ENCODE measurements around the gene HMOX2. TPM values are rescaled to one million over a fixed set of nuclear protein-coding genes. Genes with fewer than 3 reads are reported as not detected.
A peak's percentile ranks its signal among the peaks of the same experiment; 100 is the strongest.

HMOX2 gene
- total RNA-seq, 6 donors from 2014 or later: 22.0 to 93.9 (median 53.8) TPM

DNA sequence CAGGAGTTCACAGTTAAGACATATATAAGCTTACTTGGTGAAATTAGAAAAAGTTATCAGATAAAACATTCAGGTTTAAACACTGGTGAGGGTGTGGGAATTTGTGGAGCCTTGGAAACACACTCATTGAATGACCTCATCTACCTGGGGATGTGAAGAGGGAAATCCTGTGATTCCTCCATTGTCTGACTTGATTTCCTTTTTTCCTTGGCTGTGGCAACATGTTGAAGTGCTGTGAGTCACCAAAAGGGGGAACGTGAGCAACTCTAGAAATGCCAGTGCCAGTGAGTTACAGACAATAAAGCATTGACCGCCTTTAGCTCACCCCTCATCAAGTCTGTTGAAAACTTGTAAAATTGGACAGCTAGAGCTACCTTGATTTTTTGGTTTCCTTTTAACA lies 1.8 kb downstream of the HMOX2 start:
- Histone ChIP-seq H3K36me3 (no peaks in the 10 kb centered on the region), H3K27ac (peak overlapping the region in 2 of 4 donors; percentile 1 to 96), H3K4me1 (peaks cover 29 to 60% (median 33%) of the 10 kb centered on the region in 4 donors), H3K4me3 (peak overlapping the region in 1 of 4 donors; percentile 1), H3K9me3 (no peaks in the 10 kb centered on the region), H3K27me3 (no peaks in the 10 kb centered on the region)
- ATAC-seq (ENCODE audit: low FRiP score in 2 of 2) (no peak), DNase-seq (peak in 1 of 2 donors; percentile 32)
- WGBS, 2 donors: 44 to 63% methylated on average over 2 of the region's 2 CpGs
- no peak for TF ChIP-seq EP300 (IDR thresholded peaks at IDR 0.05)
- TF ChIP-seq CTCF (IDR thresholded peaks at IDR 0.05): peak in 1 of 6 experiments; percentile 19
- no peak for TF ChIP-seq POLR2A (IDR thresholded peaks at IDR 0.05)

- 61 to 65% methylated on average over 2 of the region's 2 CpGs for WGBS, 2 donors
- H3K36me3 ChIP-seq: peaks cover 0 to 20% (median 11%) of the 10 kb centered on the region in 4 donors
- H3K27me3 ChIP-seq: no peaks in the 10 kb centered on the region
- DNase-seq: no peak
- peaks cover 7 to 35% (median 17%) of the 10 kb centered on the region in 4 donors for H3K4me1 ChIP-seq
- no peak overlapping the region for H3K4me3 ChIP-seq
- TF ChIP-seq POLR2AphosphoS5 (IDR thresholded peaks at IDR 0.05) (no peak), CTCF (IDR thresholded peaks at IDR 0.05) (no peak), POLR2A (IDR thresholded peaks at IDR 0.05) (no peak), EP300 (IDR thresholded peaks at IDR 0.05) (no peak)
- H3K9me3 ChIP-seq: no peaks in the 10 kb centered on the region
- ATAC-seq (ENCODE audit: low FRiP score in 2 of 2): no peak
- no peak overlapping the region for H3K27ac ChIP-seq
Measured at GRCh38 chr16:4481526-4481925, 5.3 kb downstream of the HMOX2 start.

- ATAC-seq (ENCODE audit: low FRiP score in 2 of 2) (no peak), DNase-seq (no peak)
- TF ChIP-seq POLR2A (IDR thresholded peaks at IDR 0.05) (no peak), EP300 (IDR thresholded peaks at IDR 0.05) (no peak), CTCF (IDR thresholded peaks at IDR 0.05) (no peak), POLR2AphosphoS5 (IDR thresholded peaks at IDR 0.05) (no peak)
- 85 to 86% methylated on average over 1 of the region's 1 CpG for WGBS, 2 donors
- Histone ChIP-seq H3K9me3 (no peaks in the 10 kb centered on the region), H3K27me3 (no peaks in the 10 kb centered on the region), H3K4me3 (no peak overlapping the region), H3K4me1 (peaks cover 10 to 35% (median 21%) of the 10 kb centered on the region in 4 donors), H3K27ac (no peak overlapping the region), H3K36me3 (peaks cover 0 to 20% (median 11%) of the 10 kb centered on the region in 4 donors)
Measured at GRCh38 chr16:4481963-4482362, 5.8 kb downstream of the HMOX2 start.

- Histone ChIP-seq H3K4me1 (peaks cover 15 to 40% (median 32%) of the 10 kb centered on the region in 4 donors), H3K36me3 (peaks cover 0 to 30% (median 16%) of the 10 kb centered on the region in 4 donors), H3K4me3 (no peak overlapping the region), H3K27ac (peak overlapping the region; percentile 65 to 70 (median 70)), H3K27me3 (no peaks in the 10 kb centered on the region), H3K9me3 (no peaks in the 10 kb centered on the region)
- DNase-seq (peak in 1 of 2 donors; percentile 53), ATAC-seq (ENCODE audit: low FRiP score in 2 of 2) (peak in 1 of 2 donors; percentile 62)
- TF ChIP-seq CTCF (IDR thresholded peaks at IDR 0.05): no peak
- no peak for TF ChIP-seq POLR2A (IDR thresholded peaks at IDR 0.05)
- peak in 1 of 2 donors; percentile 69 for TF ChIP-seq POLR2AphosphoS5 (IDR thresholded peaks at IDR 0.05)
- TF ChIP-seq EP300 (IDR thresholded peaks at IDR 0.05): peak in 2 of 4 donors; percentile 70 to 91
- WGBS, 2 donors: 93 to 95% methylated on average over 3 of the region's 3 CpGs
Measured at GRCh38 chr16:4486126-4486893, 10.1 kb downstream of the HMOX2 start.

All from upper lobe of left lung (tissue), 6 donors.